Esophagus squamous epithelium (tissue), 4 donors: ENCODE measurements around the gene CDRT4.

Source experiments
- CTCF ChIP-seq, 6 experiments: fragments of 450-650 bp in 4 of 6; fragments of 200-600 bp in 2 of 6; sonication (generic) in 2 of 6; IDR thresholded peaks; one replicate each; pipeline ENCODE4 v1.5.1; 2016 to 2019; ENCODE audit warnings: antibody characterized with exemption in 6 of 6, mild to moderate bottlenecking in 4 of 6, moderate library complexity in 4 of 6
- POLR2A ChIP-seq, 4 donors: fragments of 450-650 bp; IDR thresholded peaks; one replicate each; pipeline ENCODE4 v1.6.1; 2017; ENCODE audit warnings: antibody characterized with exemption in 4 of 4, mild to moderate bottlenecking in 4 of 4, moderate library complexity in 3 of 4

- no peak for TF ChIP-seq CTCF (IDR thresholded peaks at IDR 0.05)
- no peak for TF ChIP-seq POLR2A (IDR thresholded peaks at IDR 0.05)
Observed at GRCh38 chr17:15456496-15456895, 10.9 kb downstream of the CDRT4 start.
